NCI-H524 treated with DMSO at 0.1 percent for 48 hours (cell line): ENCODE measurements around the gene CATSPER3.

Experiments
- DNase-seq: peaks from one replicate; lab custom pipeline; 2025; lab: John Stamatoyannopoulos, UW

CATSPER3 gene

DNA sequence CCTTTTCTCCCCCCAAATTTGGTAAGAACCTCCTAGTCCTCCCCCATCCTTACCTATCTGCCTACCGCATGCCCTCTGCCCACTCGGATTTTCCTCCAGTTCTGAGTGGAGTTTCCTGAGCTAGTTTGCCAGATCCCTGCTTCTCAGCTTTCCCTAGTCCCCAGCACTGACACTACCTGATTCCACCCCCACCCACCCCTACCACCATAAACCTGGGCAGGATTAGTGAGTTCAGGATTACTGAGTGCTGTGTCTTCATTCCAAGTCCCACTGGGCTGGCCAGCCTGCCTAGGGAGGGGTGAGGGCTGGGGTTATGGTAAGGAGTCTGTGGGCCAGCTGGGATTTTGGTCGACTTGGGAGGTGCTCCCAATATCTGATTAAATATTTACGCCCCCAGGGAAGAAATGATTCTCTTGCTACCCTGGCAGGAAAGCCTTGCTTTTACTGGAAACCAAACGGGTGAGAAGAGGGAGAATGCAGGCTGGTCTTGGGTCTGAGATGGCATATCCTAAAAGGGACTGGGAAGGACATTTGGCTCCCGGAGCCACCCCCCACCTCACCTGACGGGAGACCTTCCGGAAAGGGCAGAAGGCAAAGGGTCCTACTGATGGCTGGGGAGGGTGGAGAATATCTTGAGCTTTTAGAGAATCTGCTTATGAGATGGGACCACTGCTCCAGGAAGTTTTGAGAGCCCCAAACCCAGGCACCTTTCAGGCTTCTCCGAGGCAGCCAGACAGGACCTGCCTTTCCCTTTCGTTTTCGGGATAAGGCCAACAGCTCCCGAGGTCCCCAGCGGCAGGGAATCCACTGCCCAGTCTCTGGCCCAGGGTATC lies 62.6 kb downstream of the CATSPER3 start:
- DNase-seq, result no peak

- no peak for DNase-seq
These were observed 63.5 kb downstream of the CATSPER3 start for GRCh38 chr5:135030956-135031812.

DNA sequence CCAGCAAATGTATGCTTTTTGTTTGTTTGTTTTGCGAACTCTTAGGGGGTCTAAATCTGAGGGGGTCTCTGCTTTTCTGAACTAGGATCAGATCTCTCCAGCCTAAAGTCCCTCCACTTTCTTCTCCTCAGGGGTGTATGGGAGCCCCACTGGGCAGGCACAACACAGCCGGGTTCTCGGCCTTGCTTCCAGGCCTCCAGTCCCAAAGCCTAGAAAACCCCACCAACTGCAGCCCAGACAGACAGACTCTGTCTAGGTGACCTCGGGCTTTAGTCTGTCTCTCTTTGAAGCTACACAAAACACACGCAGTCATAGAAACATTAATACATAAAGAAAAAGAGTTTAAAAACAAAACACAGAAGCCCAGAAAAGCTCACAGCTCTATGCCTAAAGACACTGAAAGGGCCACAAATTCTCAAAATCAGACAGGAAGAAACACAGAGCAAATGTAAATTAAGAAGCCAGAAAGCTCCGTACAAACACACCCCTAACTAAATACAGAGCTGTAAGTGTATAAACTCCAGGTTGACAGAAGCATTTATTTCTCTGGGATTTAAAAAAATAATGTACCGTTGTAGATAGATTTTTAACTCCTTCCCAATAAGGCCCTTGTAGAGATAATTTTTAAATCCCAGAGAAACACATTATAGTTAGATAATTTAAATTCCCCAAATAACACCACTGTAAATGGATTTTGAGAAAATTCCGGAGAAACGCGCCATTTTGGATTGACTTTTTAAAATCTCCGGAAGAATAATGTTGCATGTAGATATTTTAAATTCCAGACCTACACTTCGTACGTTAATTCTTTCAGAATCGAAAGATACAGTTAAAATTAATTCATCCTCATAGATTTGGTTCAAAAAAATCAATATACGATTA lies 64.3 kb downstream of the CATSPER3 start:
- DNase-seq, result no peak

- DNase-seq, result no peak
These were observed 64.9 kb downstream of the CATSPER3 start for GRCh38 chr5:135032695-135032998.

- DNase-seq, result no peak
These were observed 65.5 kb downstream of the CATSPER3 start for GRCh38 chr5:135032999-135033861.

GRCh38 chr5:135033901-135034235 lies 66.2 kb downstream of the CATSPER3 start, which contains the start of gene PITX1:
PITX1 (minus strand) TSS chr5:135034228; CDS start chr5:135033881, 347 bp downstream.
- DNase-seq, result no peak

GRCh38 chr5:135034236-135034962 lies 66.7 kb downstream of the CATSPER3 start:
- peak; percentile 28 for DNase-seq

DNA sequence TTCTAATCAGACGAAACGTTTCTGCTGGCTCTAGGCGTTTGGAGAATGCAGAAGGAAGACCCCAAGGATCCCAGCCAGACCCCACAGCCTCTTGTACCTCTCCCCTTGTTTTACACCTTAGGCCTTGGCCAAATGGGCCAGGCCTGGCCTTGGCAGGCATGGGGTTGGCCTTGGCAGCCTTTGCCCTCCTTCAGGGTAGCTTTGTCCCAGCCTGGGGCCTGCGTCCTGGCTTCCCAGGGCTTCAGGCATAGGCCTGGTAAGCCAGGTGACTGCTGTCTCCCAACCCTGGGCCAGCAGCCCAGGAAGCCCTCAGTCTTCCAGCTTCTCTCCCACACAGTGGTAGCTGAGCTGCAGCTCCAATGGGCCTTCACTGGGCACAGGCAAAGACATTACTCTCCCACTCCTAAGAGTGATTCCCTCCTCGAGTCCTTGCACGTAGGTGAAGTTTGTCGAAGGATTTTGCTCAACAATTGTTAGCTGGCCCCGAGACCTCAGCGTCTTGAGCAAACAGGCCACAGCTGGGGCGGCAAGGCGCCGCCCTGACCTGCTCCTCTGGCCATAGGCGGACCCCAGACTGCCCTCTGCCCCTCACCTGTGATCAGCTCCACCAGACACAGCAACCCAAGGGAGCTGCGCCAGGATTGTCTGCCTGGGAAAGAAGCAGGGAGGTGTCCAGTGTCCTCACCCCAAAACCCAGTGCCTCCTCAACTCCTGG lies 67.4 kb downstream of the CATSPER3 start:
- DNase-seq, result no peak

GRCh38 chr5:135035678-135036030 lies 67.9 kb downstream of the CATSPER3 start:
- no peak for DNase-seq

- DNase-seq, result no peak
These were observed 68.7 kb downstream of the CATSPER3 start for GRCh38 chr5:135036405-135036804.

DNA sequence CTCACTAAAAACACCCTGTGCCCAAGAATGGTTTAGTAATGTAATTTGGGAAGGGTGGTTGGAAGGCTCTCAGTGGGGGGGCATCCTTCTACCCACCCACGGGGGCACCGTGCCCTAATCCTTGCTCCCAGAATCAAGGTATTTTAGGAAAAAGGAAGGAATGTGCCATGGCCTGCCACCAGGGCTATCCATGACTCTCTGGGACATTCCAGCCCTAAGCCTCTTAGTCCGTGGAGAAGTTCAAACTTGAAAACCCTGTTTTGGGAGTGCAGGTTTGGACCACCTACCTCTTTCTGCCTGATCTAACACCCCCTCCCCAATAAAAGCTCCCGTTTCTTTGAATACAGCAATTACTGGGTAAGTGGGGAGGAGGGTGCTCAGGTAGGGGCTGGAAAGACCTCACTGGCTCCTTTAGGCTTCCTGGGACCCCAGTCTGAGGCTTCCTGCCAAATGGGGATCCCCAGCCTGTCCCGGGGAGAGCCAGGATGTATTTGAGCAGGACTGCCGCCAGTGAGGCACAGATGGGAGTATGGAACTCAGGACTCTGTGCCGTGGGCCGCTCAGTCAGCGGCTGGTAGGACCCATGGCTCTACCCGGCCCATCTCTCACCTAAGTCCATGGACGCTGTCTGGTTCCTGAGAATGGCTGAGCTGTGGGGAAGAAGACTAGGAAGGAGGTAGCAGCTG lies 70.0 kb downstream of the CATSPER3 start:
- DNase-seq, result no peak

DNA sequence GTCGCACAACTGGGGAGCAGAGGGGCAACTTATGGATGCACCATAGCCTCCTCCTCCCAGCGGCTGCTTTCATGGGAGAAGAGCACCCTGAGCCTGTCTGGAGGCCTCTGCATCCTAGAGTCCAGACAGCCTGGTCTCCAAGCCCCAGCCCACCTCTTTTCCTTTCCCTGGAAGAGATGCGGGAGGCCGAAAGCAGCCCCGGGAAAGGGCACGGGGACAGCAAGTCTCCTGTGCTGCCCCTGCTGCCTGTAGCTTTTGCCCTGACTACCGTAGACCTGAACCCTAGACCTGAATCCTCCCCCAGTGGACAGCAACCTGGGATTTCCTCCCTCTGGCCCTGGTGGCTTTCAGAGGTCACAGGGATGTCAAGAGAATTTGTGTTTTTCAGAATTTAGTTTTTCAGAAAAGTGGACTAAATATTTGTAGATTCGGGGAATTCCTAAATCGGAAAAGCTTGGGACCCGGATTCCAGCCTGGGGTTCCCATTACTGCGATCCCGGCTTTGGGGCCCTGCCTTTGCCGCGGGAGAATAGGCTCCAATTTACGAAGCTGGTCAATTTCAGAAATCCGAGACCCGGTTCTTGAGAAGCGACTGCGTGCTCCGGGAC lies 70.6 kb downstream of the CATSPER3 start:
- no peak for DNase-seq

- no peak for DNase-seq
These were observed 71.1 kb downstream of the CATSPER3 start for GRCh38 chr5:135038813-135039270.

DNA sequence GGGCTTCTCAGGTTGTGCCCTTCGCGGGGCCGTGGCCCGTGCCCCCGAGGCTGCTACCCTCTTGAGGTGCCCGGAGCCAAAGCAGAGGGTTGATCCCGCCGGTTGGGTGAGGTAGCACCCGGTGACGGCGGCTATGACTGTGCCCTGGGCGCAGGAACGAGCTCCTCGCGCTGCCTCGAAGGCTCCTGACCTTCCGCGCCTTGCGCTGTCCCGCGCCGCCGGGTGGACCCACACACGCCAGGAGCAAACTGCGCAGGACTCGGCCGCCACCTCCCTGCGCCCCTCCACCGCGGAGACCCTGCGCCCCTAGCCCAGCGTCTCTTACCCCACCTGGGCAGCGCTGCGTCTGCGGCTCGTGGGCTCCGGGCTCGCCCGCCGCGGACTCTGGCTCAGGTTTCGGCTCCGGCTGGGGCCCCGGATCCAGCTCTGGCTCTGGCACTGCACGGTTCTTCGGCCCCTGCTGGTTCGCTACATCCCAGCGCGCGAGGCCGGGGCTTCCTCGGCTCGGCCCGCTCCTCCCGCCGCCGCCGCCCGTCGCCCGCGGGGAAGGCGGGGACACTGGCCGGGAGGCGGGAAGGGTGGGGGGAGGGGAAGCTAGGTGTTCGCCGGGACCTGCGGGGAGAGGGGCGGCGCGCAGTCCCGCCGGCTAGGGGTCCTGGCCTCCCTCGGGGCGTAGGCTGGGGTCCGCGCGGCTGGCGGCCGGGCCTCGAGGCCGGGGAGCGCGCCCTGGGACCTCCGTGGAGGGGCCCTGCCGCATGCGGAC lies 71.7 kb downstream of the CATSPER3 start:
- DNase-seq, result no peak

DNA sequence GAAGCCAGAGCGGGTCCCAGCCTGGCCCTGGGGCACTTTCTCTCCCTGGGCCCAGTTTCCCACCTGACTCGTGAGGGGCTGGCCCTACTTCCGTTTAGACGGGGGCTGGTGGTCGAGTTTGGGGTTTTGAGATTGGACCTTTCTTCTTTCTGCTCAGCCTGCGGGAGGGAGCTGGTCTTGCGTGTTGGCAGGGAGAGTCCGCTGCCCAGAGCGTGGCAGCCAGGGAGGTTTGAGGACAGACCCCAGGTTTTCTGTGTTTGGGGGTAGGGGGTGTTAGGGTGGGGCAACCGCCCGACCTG lies 72.3 kb downstream of the CATSPER3 start:
- no peak for DNase-seq

DNA sequence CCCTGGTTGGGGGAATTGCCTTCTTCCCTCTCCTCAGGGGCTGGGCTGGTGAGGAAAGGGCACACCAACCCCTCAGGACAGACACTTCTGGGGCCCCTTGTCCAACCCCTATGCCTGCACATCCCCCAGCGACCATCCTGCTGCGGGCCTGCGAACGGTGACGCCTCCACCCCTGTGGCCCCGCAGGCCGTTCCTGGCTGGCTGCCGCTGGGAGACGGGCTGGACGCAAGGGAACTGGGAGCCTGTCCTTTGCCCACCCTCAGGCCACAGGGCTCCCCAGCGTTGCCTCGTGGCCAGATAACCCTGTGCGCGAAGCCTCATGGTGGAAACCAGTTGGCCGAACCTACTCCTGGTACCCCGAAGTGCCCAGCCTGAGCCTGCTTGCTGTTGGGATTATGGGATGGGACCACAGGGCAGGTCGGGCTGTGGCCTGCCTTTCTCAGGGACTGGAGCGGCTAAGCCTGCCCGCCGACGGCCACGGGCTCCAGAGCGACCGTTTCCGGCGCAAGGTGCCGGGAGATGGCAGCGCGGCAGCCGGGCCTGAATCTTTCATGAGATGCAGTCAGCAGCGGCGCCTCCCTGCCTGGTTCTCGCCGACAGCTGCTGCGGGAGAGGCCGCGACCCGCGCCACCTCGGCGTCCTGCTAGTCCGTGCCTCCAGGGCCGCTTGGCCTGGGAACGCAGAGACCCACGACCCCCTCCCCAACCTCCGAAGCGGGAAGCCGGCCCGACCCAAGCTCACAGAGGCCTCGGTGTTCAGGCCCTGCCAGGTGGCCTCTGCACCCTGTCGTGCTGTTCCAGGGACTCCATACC lies 72.8 kb downstream of the CATSPER3 start:
- no peak for DNase-seq

DNA sequence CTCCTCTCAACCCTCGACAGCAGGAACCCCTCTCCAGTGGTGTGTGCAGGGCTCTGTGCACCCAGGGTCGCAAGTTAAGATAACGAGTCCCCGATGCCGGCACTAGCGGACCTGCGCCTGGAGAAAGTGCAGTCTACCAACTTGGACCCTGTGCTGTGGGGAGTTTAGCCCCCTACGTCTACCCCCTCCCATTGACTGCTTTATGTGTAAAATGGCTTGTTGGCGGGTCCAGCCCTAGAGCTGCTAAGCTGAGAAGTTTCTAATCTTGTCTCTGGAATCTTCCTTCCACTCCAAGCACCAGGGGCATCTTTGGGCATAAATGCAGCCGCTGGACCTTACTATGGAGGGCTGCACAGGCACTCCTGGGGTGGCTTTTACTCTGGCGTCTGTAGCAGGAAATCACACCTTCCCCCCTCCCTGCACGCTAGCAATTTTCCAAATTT lies 73.5 kb downstream of the CATSPER3 start:
- DNase-seq, result no peak
